Measurements from ENCODE around the gene TBC1D14. TPM values are rescaled to one million over a fixed set of nuclear protein-coding genes. Genes with fewer than 3 reads are reported as not detected.

TBC1D14 gene
- total and polyA plus RNA-seq, 2 of the 8 experiments (the other 6 are each of a cell fraction or from before 2014, with no cell fraction given) = 45.6 to 48.2 TPM

- 92% methylated on average over 12 of the region's 12 CpGs; no CpG with 5 or more reads in 1 of the 2 experiments for WGBS, 2 experiments (ENCODE audit: extremely low coverage in 1 of 2, insufficient coverage in 1 of 2, insufficient read length in 1 of 2, insufficient replicate concordance in 2 of 2, low coverage in 1 of 2, low lambda C conversion rate in 2 of 2, missing lambda C conversion rate in 1 of 2)
- Histone ChIP-seq H2BK15ac (ENCODE audit: low read length) (no peak overlapping the region), H3K27ac (ENCODE audit: low read depth, low read length) (no peak overlapping the region), H3K4me2 (ENCODE audit: insufficient read depth in 1 of 2, low read depth in 2 of 2, low read length in 2 of 2) (no peak overlapping the region), H4K20me1 (replicated peaks in 1 of 2; ENCODE audit: control insufficient read depth in 1 of 2, insufficient read depth in 2 of 2, low read length in 2 of 2) (peaks cover 7 to 30% of the 10 kb centered on the region in 2 experiments), H3K4me1 (replicated peaks in 1 of 4; ENCODE audit: control insufficient read depth in 3 of 4, insufficient read depth in 4 of 4, low read length in 3 of 4) (peaks cover 0 to 4% (median 0%) of the 10 kb centered on the region in 4 experiments; a peak in 3 of 7 replicates), H3K79me1 (ENCODE audit: low read depth, low read length) (peaks cover 30% of the 10 kb centered on the region), H4K5ac (ENCODE audit: insufficient read length, low read depth, low read length) (no peak overlapping the region), H3K36me3 (ENCODE audit: control insufficient read depth in 2 of 4, insufficient read depth in 4 of 4, low read length in 3 of 4) (no peaks in the 10 kb centered on the region), H3K9me3 (ENCODE audit: insufficient read depth in 2 of 2, low read depth in 1 of 2, low read length in 1 of 2) (no peaks in the 10 kb centered on the region), H4K91ac (replicated peaks; ENCODE audit: insufficient read length, low read length) (no peak overlapping the region), H3K4me3 (ENCODE audit: extremely low read depth in 1 of 4, insufficient read depth in 2 of 4, low read depth in 3 of 4, low read length in 4 of 4) (no peak overlapping the region), H2BK12ac (ENCODE audit: low read depth, low read length) (no peak overlapping the region), H2BK20ac (ENCODE audit: low read length) (no peak overlapping the region), H3K23ac (ENCODE audit: insufficient read length) (no peak overlapping the region), H3K27me3 (replicated peaks in 1 of 4; ENCODE audit: control insufficient read depth in 3 of 4, extremely low read depth in 1 of 4, insufficient read depth in 3 of 4, low read length in 3 of 4) (no peaks in the 10 kb centered on the region), H2BK5ac (ENCODE audit: low read depth, low read length) (no peak overlapping the region), H3K14ac (ENCODE audit: insufficient read length) (no peak overlapping the region), H3K4ac (replicated peaks; ENCODE audit: insufficient read length, low read depth, low read length) (no peak overlapping the region), H4K8ac (ENCODE audit: extremely low read depth, insufficient read depth, low read length) (no peak overlapping the region; the same call in 1 of the 2 replicates), H3K23me2 (ENCODE audit: low read depth, low read length) (no peaks in the 10 kb centered on the region), H3K9ac (replicated peaks in 1 of 4; ENCODE audit: extremely low read depth in 1 of 4, low read depth in 3 of 4, low read length in 3 of 4) (no peak overlapping the region), H2AK5ac (ENCODE audit: low read depth, low read length) (no peak overlapping the region), H2AFZ (ENCODE audit: low read length) (no peak overlapping the region), H3K18ac (ENCODE audit: extremely low read depth, low read length) (no peak overlapping the region), H3K79me2 (ENCODE audit: control insufficient read depth in 1 of 2, insufficient read depth in 2 of 2, low read length in 2 of 2) (peaks cover 0 to 26% of the 10 kb centered on the region in 2 experiments; a peak in 2 of 4 replicates), H2BK120ac (replicated peaks; ENCODE audit: low read depth, low read length) (no peak overlapping the region), H3K56ac (replicated peaks; ENCODE audit: insufficient read length, low read depth, low read length) (no peak overlapping the region)
- no peak for FAIRE-seq
- no peak for DNase-seq (ENCODE audit: low read depth in 1 of 2, low spot score in 2 of 2)
- ChIA-PET CTCF (ENCODE audit: partially characterized antibody) (interaction anchor here (0.7 to 2.4 kb wide), 4 partner anchors 15 to 142 kb away, joined by 3 to 13 read pairs (median 5); no protein-coding TSS in a partner anchor), POLR2A (ENCODE audit: partially characterized antibody) (no interaction called here)
- no peak for TF ChIP-seq ASH2L (IDR thresholded peaks at IDR 0.05; ENCODE audit: low read length)
- no peak for TF ChIP-seq RXRA (IDR thresholded peaks at IDR 0.05; ENCODE audit: insufficient read depth, low read depth, low read length)
- TF ChIP-seq JUN (IDR thresholded peaks at IDR 0.05; ENCODE audit: low read depth, low read length) = no peak
- no peak for TF ChIP-seq FOSL1 (IDR thresholded peaks at IDR 0.05; ENCODE audit: insufficient read depth, low read depth, low read length)
- no peak for TF ChIP-seq TEAD4 (IDR thresholded peaks at IDR 0.05; ENCODE audit: low read depth, low read length)
Observed at GRCh38 chr4:7051144-7051495, 141.5 kb downstream of the TBC1D14 start.
